ENCODE measurements around the gene HOMER2. TPM values are rescaled to one million over a fixed set of nuclear protein-coding genes. Genes with fewer than 3 reads are reported as not detected.

The HOMER2 gene
- total and polyA plus RNA-seq, 2 of the 4 experiments (the other 2 are of a cell fraction), result 0.54 to 0.79 TPM

DNA sequence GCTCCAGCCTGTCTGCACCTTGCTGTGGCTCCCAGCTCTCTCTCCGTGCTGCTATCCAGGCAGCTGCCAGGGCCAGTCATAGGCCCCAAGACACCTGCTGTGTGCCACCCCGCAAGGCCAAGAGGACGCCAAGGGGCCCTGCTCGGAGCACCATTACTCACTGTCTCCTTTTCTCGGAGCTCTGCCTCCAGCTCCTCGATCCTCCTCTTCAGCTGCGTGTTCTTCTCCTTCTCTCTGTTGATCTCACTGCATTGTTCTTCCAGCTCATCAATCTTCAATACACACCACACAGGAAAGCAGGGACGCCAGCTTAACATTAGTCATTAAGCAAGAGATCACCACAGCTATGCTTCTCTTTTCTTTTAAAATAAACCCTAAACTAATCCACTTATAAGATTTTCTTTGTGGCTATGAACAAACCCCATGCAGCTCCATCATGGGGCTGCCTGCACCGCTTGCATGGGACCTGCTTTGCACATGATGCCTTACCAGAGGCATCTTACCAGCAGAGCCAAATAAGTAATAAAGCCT, 100.5 kb downstream of the HOMER2 start:
- H2BK120ac ChIP-seq (ENCODE audit: low read depth, low read length), result no peak overlapping the region
- no peak overlapping the region for H3K18ac ChIP-seq (ENCODE audit: low read depth, low read length)
- no peak overlapping the region for H2AK5ac ChIP-seq (ENCODE audit: low read depth, low read length)
- H4K91ac ChIP-seq (ENCODE audit: insufficient read depth, low read depth, low read length), result no peak overlapping the region
- 49% methylated on average over 5 of the region's 9 CpGs; no CpG with 5 or more reads in 1 of the 2 experiments for WGBS, 2 experiments (ENCODE audit: extremely low coverage in 2 of 2, insufficient read length in 1 of 2)
- peaks cover 9% of the 10 kb centered on the region; the same call in 1 of the 2 replicates for H3K4me1 ChIP-seq (ENCODE audit: control insufficient read depth, insufficient read depth, low read length)
- peak overlapping the region; percentile 70 for H2AFZ ChIP-seq (replicated peaks; ENCODE audit: low read length, poor library complexity)
- intact Hi-C loops (cut with micrococcal nuclease) (loop anchor here (10.0 kb wide), 1 partner anchor 103 kb away; the partner anchor contains the start of gene HOMER2), in situ Hi-C loops (cut with MboI; ENCODE audit: low sequenced_read_pairs) (no loop called here), dilution Hi-C loops (cut with HindIII; ENCODE audit: low sequenced_read_pairs, unreplicated experiment) (no loop called here)
- H3K4me3 ChIP-seq (ENCODE audit: insufficient read depth, low read depth, low read length), result no peak overlapping the region
- H2BK5ac ChIP-seq (ENCODE audit: low read depth, low read length, poor library complexity, severe bottlenecking), result no peak overlapping the region
- H3K56ac ChIP-seq (ENCODE audit: extremely low read depth, insufficient read depth, low read length), result no peak overlapping the region
- H4K8ac ChIP-seq (ENCODE audit: low read depth in 2 of 2, low read length in 2 of 2), result no peak overlapping the region
- no peaks in the 10 kb centered on the region for H4K20me1 ChIP-seq (ENCODE audit: insufficient read depth, low read length)
- H3K4ac ChIP-seq (ENCODE audit: low read depth, low read length), result no peak overlapping the region
- no peak for ATAC-seq (ENCODE audit: low read depth)
- no peak overlapping the region for H2BK20ac ChIP-seq (ENCODE audit: low read depth, low read length)
- H3K9ac ChIP-seq (ENCODE audit: low read depth, low read length), result no peak overlapping the region
- ChIA-PET POLR2A (ENCODE audit: unreplicated experiment) (no interaction called here), CTCF (interaction anchor here (1.1 kb wide), 1 partner anchor 159 kb away, joined by 5 read pairs; no protein-coding TSS in a partner anchor)
- peak; percentile 76 for DNase-seq
- H3K27me3 ChIP-seq (ENCODE audit: control insufficient read depth, insufficient read depth, low read length), result no peaks in the 10 kb centered on the region
- H3K14ac ChIP-seq (replicated peaks; ENCODE audit: low read depth, low read length), result no peak overlapping the region
- H2AK9ac ChIP-seq (replicated peaks; ENCODE audit: low read depth, low read length, poor library complexity), result peak overlapping the region; percentile 7
- no peaks in the 10 kb centered on the region for H3K36me3 ChIP-seq (ENCODE audit: control insufficient read depth, insufficient read depth, low read length)
- no peaks in the 10 kb centered on the region for H3K9me3 ChIP-seq (ENCODE audit: control insufficient read depth, insufficient read depth, low read length)
- no peak overlapping the region for H4K5ac ChIP-seq (ENCODE audit: low read depth, low read length)
- H3K79me1 ChIP-seq (ENCODE audit: low read depth in 1 of 2, low read length in 2 of 2), result no peaks in the 10 kb centered on the region
- no peak overlapping the region for H2BK15ac ChIP-seq (ENCODE audit: low read depth, low read length)
- TF ChIP-seq FOS (IDR thresholded peaks at IDR 0.05; ENCODE audit: low read depth, low read length) (no peak), CEBPB (IDR thresholded peaks at IDR 0.05; ENCODE audit: low read depth, low read length) (peak; percentile 31; the same call in 1 of the 2 replicates), CHD1 (IDR thresholded peaks at IDR 0.05; ENCODE audit: low read depth, low read length) (no peak)
- BruUV-seq (replicated peaks), result no TSS peak
- no peaks in the 10 kb centered on the region; the same call in 1 of the 2 replicates for H3K9me1 ChIP-seq (ENCODE audit: insufficient read depth, low read length)
- H3K23ac ChIP-seq (ENCODE audit: low read depth, low read length), result no peak overlapping the region
- H3K27ac ChIP-seq (ENCODE audit: insufficient read depth, low read length), result no peak overlapping the region
- H3K4me2 ChIP-seq (ENCODE audit: low read depth, low read length), result no peak overlapping the region
